RWPE2 (cell line): ENCODE data around the gene SIGLEC1.

Source experiments
- ATAC-seq: fragments of 200-7000 bp; cut with Tn5 transposase; 3 replicates; pipeline ENCODE4 v1.9.1; 2021; ENCODE audit warnings: low read depth
- DNase-seq: peaks from one replicate; pipeline ENCODE4 v3.0.0-alpha.2; 2020; ENCODE audit warnings: low spot score
- H3K27ac ChIP-seq: fragments of 450-650 bp; 2 replicates; pipeline ENCODE4 v1.5.1; 2017; ENCODE audit warnings: mild to moderate bottlenecking; ENCODE audit not compliant: poor library complexity, severe bottlenecking
- H3K27me3 ChIP-seq: fragments of 250-450 bp; sonication (Bioruptor Pico); 2 replicates; pipeline ENCODE4 v1.5.1; 2021; ENCODE audit warnings: mild to moderate bottlenecking, moderate library complexity; ENCODE audit not compliant: insufficient read depth, poor library complexity, severe bottlenecking
- H3K36me3 ChIP-seq: fragments of 250-450 bp; sonication (Bioruptor Pico); 2 replicates; pipeline ENCODE4 v1.5.1; 2020; ENCODE audit warnings: low read depth, mild to moderate bottlenecking, moderate library complexity
- H3K4me1 ChIP-seq: fragments of 250-450 bp; sonication (Bioruptor Pico); 2 replicates; pipeline ENCODE4 v1.5.1; 2021; ENCODE audit warnings: mild to moderate bottlenecking, moderate library complexity; ENCODE audit not compliant: insufficient read depth, poor library complexity, severe bottlenecking
- H3K4me3 ChIP-seq: fragments of 250-450 bp; sonication (Bioruptor Pico); 2 replicates; pipeline ENCODE4 v1.5.1; 2021; ENCODE audit warnings: mild to moderate bottlenecking, moderate library complexity; ENCODE audit not compliant: severe bottlenecking
- H3K9me3 ChIP-seq: fragments of 250-450 bp; sonication (Bioruptor Pico); 2 replicates; pipeline ENCODE4 v1.5.1; 2021; ENCODE audit warnings: mild to moderate bottlenecking, moderate library complexity; ENCODE audit not compliant: severe bottlenecking
- TF ChIP-seq, protein P1 (sequence below): fragments of 450-650 bp; IDR thresholded peaks from one replicate; pipeline ENCODE4 v1.5.1; 2017; ENCODE audit warnings: mild to moderate bottlenecking, moderate library complexity; ENCODE audit not compliant: poor library complexity, severe bottlenecking

SIGLEC1 gene

GRCh38 chr20:3716195-3716834, 3.9 kb upstream of the SIGLEC1 start:
- no peak overlapping the region for H3K27ac ChIP-seq
- peak; percentile 84 for ATAC-seq

GRCh38 chr20:3714092-3714491, 1.7 kb upstream of the SIGLEC1 start:
- no peak for DNase-seq
- no peaks in the 10 kb centered on the region for H3K4me1 ChIP-seq

More at GRCh38 chr20:3716195-3716834, 3.9 kb upstream of the SIGLEC1 start:
- Histone ChIP-seq H3K4me3 (no peak overlapping the region), H3K36me3 (no peaks in the 10 kb centered on the region), H3K9me3 (no peaks in the 10 kb centered on the region), H3K27me3 (no peaks in the 10 kb centered on the region), H3K4me1 (no peaks in the 10 kb centered on the region)
- DNase-seq: no peak
- TF ChIP-seq, protein P1, sequence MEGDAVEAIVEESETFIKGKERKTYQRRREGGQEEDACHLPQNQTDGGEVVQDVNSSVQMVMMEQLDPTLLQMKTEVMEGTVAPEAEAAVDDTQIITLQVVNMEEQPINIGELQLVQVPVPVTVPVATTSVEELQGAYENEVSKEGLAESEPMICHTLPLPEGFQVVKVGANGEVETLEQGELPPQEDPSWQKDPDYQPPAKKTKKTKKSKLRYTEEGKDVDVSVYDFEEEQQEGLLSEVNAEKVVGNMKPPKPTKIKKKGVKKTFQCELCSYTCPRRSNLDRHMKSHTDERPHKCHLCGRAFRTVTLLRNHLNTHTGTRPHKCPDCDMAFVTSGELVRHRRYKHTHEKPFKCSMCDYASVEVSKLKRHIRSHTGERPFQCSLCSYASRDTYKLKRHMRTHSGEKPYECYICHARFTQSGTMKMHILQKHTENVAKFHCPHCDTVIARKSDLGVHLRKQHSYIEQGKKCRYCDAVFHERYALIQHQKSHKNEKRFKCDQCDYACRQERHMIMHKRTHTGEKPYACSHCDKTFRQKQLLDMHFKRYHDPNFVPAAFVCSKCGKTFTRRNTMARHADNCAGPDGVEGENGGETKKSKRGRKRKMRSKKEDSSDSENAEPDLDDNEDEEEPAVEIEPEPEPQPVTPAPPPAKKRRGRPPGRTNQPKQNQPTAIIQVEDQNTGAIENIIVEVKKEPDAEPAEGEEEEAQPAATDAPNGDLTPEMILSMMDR: peak; percentile 85

DNA sequence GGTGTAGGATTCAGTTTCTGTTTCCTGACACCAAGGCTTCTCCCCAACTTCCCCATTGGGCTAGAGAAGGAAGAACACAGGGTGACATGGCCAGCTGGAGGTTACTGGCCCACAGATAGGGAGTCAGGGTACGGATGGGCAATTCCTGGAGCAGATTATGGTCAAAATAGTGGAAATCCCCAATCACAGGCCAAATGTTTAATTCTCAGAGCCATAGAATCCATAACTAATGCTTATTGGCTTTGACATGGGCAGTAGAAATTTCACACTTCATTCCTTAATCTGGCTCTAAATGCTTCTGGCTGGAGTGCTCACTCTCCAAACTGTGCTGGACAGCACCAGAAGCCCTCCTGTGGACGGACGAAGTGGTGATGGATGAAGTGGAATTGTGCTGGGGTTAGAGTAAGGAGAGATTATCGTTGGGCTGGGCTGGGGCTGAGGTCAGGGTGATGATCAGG, 887 bp downstream of the SIGLEC1 start:
- TF ChIP-seq, protein P1: no peak
- Histone ChIP-seq H3K36me3 (no peaks in the 10 kb centered on the region), H3K27ac (no peak overlapping the region)

More at GRCh38 chr20:3714092-3714491, 1.7 kb upstream of the SIGLEC1 start:
- Histone ChIP-seq H3K27ac (no peak overlapping the region), H3K36me3 (no peaks in the 10 kb centered on the region), H3K9me3 (no peaks in the 10 kb centered on the region), H3K4me3 (no peak overlapping the region), H3K27me3 (no peaks in the 10 kb centered on the region)
- no peak for ATAC-seq
- TF ChIP-seq, protein P1: no peak

GRCh38 chr20:3710703-3711483, 1.5 kb downstream of the SIGLEC1 start:
- Histone ChIP-seq H3K27me3 (no peaks in the 10 kb centered on the region), H3K27ac (no peak overlapping the region), H3K36me3 (no peaks in the 10 kb centered on the region), H3K4me3 (no peak overlapping the region), H3K4me1 (no peaks in the 10 kb centered on the region), H3K9me3 (no peaks in the 10 kb centered on the region)
- DNase-seq (no peak), ATAC-seq (0 out of 3 replicates have a peak, but pooled peaks have one; percentile 35)
- TF ChIP-seq, protein P1: peak; percentile 96

More for the DNA sequence above, 887 bp downstream of the SIGLEC1 start:
- no peak for ATAC-seq
- H3K27me3 ChIP-seq: no peaks in the 10 kb centered on the region
- DNase-seq: no peak
- no peak overlapping the region for H3K4me3 ChIP-seq
- H3K4me1 ChIP-seq: no peaks in the 10 kb centered on the region
- no peaks in the 10 kb centered on the region for H3K9me3 ChIP-seq
